GM21529 (cell line): ENCODE results near the gene ZNF587B.
A peak's percentile ranks its signal among the peaks of the same experiment; 100 is the strongest.
"Not testable (repeated sequence)": the region's sequence is repeated elsewhere in the genome, so short reads cannot be mapped to it uniquely, and the experiment has no call there.

Source experiments
- ATAC-seq: cut with Tn5 transposase; IDR thresholded peaks from one replicate; pipeline ENCODE4 v1.9.1; 2021; ENCODE audit not compliant: unreplicated experiment

The ZNF587B gene

DNA sequence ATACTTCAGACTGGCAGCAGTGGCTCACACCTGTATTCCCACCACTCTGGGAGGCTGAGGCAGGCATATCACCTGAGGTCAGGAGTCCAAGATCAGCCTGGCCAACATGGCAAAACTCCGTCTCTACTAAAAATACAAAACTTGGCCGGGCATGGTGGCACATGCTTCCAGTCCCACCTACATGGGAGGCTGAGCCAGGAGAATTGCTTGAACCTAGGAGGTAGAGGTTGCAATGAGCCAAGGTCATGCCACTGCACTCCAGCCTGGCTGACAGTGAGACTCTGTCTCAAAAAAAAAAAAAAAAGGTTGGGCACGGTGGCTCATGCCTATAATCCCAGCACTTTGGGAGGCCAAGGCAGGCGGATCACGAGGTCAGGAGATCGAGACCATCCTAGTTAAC, 39.6 kb downstream of the ZNF587B start:
- not testable (repeated sequence) for ATAC-seq

DNA sequence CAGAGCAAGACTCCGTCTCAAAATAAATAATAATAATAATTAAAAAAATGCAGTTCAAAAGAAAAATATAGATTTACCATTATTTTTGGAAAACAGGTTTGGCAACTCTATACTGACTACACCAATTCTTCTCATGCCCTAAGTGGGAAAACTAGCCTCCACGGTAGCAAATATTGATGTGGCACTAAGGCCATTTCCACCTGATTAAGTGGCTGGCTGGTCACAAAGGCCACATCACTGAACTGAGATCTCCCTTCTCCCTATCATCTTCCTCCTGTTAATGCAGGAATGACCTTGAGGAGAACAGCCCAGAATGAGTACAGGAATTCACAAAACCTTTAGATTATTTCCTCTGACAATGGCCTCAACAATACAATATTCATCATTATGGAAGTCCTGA, 40.1 kb downstream of the ZNF587B start:
- ATAC-seq = no peak

DNA sequence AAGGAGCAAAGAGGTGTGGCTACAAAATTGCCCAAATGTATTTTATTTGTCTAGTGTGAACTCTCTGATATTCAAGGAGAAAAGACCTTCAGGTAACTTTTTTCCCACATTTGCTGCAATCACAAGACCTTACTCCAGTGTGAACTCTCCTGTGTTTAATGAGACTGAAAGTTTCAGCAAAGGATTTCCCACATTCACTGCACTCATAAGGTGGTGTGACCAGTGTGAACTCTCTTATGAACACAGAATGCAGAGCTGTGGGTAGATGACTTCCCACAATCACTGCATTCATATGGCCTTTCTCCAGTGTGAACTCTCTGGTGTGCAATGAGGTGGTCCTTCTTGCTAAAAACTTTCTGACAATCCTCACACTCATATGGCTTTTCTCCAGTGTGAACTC, 42.4 kb downstream of the ZNF587B start:
- no peak for ATAC-seq

DNA sequence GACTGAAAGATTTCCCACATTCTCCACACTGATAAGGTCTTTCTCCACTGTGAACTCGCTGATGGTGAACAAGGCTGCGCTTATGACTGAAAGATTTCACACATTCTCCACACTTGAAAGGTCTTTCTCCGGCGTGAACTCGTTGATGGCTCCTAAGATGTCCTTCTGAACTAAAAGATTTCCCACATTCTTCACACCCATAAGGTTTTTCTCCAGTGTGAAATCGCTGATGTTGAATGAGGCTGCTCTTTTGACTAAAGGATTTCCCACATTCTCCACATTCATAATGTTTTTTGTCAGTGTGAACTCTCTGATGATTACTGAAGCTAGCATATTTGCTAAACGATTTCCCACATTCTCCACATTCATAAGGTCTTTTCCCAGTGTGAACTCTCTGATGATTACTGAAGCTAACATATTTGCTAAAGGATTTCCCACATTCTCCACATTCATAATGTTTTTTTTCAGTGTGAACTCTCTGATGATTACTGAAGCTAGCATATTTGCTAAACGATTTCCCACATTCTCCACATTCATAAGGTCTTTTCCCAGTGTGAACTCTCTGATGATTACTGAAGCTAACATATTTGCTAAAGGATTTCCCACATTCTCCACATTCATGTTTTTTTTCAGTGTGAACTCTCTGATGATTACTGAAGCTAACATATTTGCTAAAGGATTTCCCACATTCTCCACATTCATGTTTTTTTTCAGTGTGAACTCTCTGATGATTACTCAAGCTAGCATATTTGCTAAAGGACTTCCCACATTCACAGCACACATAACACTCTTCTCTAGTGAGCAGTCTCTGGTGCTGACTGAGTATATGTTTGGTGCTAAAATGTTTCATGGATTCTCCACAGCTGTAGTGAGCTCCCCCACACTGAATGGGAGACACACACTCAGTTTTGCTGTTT, 44.0 kb downstream of the ZNF587B start:
- ATAC-seq = not testable (repeated sequence)

DNA sequence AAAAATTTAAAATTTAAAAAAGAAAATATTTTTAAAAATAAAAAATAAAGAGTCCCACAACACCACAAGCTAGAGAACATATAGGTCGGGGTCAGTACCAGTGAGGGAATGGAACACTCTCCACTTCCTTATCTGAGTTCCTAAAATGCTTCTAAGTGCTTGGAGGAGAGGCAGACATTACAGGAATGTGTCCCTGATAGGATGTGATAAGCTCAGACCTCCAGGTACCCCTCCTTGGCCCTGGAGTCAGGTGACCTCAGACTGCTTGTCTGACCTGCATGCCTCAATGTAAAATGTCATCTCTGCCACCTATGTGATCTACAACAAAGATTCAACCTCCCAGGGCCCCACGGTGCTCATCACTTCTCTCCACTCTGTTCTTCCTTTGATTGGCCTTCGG, 55.9 kb downstream of the ZNF587B start:
- ATAC-seq = no peak

DNA sequence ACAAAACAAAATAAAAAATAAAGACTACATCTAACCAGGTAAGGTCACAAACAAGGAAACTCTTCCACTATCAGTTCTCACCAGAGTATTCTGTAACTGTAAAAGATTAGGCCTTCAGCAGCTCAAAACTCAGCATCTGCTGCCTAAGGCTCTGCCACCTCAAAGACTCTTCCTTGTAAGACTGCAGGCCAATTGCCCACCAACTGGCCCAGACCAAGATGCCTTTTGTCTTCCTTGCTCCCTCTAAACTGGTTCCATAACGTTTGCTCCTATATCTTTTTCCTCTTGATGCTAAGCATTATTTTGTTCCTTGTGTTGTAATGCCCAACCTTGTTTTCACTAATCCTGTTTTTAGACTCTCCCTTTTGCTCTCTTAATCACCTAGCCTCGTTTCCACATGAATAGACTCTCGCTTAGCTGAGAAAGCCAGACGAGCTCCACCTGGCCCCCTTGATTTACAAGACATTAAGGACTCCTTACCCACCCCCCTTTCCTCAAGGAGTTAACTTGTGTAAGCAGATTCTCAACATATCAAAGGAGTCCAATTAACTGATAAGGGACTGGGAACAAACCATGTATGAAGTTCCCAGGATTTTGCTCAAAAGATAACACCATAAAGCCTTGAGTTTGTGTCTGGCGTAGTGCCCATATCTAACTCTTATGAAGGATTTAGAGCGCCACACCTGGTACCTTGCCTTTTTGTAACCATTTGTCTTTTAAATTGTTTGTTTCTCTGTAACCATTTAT, 57.3 kb downstream of the ZNF587B start:
- no peak for ATAC-seq

DNA sequence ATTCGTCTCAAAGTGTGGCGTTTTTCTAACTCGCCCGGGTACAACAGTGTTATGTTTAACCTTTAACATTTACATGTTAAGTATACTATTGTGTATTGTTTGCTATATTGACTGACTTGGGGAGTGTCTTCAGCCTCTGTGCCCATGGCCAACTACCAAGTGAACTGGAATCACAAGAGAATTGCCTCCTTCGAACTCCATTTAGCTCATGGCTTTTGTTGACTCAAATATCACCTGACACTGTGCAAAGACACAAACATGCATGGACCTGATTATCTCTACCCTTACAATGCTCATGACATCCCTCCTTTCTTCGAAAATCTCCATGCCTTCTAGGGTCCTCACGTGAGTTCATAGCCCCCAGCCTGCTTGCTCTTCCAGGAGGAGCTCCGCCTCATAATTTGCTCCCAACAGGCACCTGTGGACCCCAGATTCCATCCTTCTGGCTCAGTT, 58.0 kb downstream of the ZNF587B start:
- no peak for ATAC-seq

DNA sequence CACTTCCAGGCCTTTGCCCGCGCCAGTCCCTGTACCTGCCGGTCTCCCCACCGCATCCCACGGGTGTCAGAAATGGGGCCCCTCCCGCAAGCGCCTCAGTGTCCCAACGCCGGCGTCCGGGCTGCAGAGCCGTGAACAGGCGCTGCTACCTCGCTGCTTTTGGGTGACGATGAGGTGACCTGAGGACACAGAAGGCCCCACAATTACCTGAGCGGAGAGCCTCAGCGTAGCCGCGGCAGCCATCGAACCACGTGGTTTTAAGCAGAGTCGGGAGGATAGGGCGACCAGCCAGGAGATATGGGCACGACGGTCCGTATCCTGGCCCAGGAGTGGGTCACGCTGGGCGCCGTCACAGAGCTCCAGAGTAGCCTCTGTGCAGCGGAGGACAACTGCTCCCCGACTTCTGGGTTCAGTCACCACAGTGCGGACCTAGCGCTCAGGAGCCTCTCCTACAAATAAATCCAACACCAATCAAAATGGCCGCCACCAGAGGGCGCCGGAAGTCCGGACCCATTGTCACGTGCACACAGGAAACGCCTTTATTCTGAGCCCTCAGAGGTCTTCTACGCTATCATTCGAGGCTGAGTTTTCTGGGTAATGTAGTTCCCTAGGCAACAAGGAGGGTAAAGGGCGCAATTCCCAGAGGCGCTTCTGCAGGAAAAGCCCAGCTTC, 58.6 kb downstream of the ZNF587B start, which contains the start of gene ZNF814:
ZNF814 (minus strand) TSS at position 478 of the 672 bp plus-strand sequence; CDS start at position 243, 235 bp downstream.
- peak; percentile 85 for ATAC-seq

DNA sequence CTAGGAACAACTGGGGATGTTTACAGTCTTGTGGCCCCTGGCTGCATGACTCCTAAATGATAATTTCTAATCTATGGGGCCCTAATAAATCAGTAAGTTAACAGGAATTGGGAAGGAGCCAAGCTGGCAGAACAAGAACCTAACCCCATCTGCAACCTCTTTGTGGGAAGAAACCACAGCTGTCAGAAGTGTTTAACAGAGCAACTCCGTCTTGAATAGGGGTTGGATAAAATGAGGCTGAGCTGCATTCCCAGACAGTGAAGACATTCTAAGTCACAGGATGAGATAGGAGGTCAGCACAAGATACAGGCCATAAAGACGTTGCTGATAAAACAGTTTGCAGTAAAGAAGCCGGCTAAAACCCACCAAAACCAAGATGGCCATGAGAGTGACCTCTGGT, 60.6 kb downstream of the ZNF587B start:
- ATAC-seq = not testable (repeated sequence)
